ENCODE results near the gene PPP1R8.
"Not testable (repeated sequence)": the region's sequence is repeated elsewhere in the genome, so short reads cannot be mapped to it uniquely, and the experiment has no call there.

The PPP1R8 gene
- total RNA-seq: 22.2 to 37.6 (median 30.4) reads per million in 4 donors

- peak; percentile 71 to 93 (median 81) for DNase-seq
Observed at GRCh38 chr1:27830621-27831440, at the start of gene PPP1R8. TSS of gene PPP1R8 (plus strand) at chr1:27830782. CDS start at chr1:27830836, 54 bp downstream.

- no peak for DNase-seq
Observed at GRCh38 chr1:27782950-27783349, 47.6 kb upstream of the PPP1R8 start.

- no peak for DNase-seq
Observed at GRCh38 chr1:27784700-27785099, 45.9 kb upstream of the PPP1R8 start.

- DNase-seq: no peak
Observed at GRCh38 chr1:27785781-27786455, 44.7 kb upstream of the PPP1R8 start.

DNA sequence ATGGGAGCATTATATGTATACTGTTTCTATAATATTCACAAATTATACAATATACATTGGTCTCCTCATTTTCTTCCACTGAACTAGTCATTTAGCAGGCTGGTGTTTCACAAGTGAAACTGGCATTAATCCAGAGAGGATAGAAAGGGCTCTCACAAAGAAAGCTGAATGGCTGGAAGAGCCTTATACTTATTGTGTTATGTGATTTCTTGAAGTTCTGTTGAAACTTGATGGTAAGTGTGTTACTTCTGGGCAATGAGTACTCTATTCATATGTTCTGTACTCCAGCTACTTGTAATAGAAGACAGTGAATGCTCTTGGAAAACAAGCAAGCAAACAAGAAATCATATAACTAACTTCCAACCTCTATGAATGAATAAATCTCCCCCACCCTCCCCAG, 42.7 kb upstream of the PPP1R8 start:
- DNase-seq: no peak

- no peak for DNase-seq
Observed at GRCh38 chr1:27789540-27790041, 41.0 kb upstream of the PPP1R8 start.

- DNase-seq: not testable (repeated sequence)
Observed at GRCh38 chr1:27790270-27790669, 40.3 kb upstream of the PPP1R8 start.

- DNase-seq: peak in 1 of 5 donors; percentile 14
Observed at GRCh38 chr1:27795601-27796000, 35.0 kb upstream of the PPP1R8 start.

DNA sequence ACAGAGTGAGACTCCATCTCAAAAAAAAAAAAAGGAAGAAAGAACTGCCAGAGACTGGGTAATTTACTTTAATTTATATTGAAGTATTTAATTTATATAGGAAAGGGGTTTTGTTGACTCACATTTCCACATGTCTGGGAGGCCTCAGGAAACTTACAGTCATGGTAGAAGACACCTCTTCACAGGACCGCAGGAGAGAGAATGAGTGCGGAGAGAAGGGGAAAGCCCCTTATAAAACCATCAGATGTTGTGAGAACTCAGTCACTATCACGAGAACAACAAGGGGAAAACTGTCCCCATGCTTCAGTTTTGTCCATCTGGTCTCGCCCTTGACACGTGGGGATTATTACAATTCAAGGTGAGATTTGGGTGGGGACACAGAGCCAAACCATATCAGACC, 25.8 kb upstream of the PPP1R8 start:
- no peak for DNase-seq

GRCh38 chr1:27806758-27807157, 23.8 kb upstream of the PPP1R8 start:
- no peak for DNase-seq

DNA sequence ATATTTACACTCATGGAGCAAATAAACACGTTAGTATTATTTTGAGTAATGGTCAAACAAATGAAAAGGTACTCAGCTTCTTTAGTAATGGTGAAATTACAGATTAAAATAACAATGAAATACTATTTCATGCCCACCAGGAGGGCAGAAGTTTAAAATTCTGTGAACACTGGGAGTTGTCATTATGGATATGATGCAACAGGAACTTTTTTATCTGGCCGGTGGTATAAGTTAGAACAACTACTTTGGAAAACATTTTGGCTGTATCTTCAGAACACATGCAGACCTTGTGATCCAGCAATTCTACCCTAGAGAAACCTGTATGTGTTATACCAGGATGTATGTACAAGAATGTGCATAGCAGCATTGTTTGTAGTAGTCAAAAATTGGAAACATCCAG, 23.2 kb upstream of the PPP1R8 start:
- DNase-seq: no peak

DNA sequence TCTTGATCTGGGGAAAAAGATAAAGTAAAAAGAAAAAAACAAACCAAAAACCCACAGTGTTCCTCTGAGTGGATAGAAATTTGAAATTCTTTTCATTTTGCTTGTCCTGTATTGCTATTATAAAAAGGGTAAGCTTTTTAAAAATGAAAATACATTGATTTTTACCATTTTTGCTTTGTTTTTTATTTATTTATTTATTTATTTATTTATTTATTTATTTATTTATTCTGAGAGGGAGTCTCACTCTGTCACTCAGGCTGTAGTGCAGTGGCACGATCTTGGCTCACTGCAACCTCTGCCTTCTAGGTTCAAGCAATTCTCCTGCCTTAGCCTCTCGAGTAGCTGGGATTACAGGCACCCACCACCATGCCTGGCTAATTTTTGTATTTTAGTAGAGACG, 22.5 kb upstream of the PPP1R8 start:
- not testable (repeated sequence) for DNase-seq

DNA sequence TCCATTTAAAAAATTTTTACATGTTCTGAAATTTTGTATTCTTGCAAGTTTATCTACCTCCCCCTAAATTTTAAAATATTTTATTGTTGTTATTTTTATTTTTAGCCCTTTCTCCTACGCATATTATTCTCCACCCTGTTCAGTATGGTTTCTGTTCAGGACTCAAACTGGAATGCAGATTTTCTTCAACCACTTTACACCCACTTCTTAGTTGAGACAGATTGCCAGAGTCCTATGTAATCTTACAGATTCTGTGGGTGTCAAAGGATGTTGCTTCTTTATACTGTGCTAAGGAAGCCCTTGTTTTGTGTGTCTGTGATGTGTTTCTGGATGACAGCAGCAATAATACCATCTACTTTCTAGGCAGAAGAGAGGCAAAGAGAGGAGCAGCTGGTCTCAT, 20.7 kb upstream of the PPP1R8 start:
- DNase-seq: no peak

DNA sequence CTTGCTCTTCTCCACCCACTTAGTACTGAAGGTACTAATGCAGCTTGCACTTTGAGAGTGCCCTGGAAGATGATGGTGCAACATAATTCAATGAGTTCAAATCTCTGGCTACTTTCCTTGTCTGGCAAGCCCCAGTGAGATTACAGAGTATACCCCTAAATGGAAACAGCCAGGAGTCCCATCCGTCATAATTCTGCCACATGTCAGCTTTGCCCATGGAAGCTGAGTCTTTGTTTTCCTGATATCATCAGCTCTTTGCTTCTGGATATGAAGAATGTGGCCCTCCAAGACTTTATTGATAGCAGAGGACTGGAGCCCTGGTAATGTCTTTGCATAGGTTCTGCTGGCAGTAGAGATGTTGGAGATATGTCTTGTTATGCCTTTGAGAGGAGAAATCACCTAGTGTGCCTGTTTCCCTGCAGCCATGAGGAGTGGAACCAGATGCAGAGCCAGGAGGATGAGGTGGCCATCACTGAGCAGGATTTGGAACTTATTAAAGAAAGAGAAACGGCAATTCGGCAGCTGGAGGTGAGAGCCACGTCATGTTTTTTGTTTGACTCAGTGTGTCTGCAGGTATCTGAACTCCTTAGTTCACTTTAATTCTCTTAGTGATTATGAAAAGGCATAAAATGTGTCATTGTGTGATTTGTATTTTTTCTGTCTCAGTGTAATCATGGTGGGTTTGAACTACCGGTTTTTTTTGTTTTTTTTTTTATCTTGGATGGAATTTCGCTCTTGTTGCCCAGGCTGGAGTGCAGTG, 18.7 kb upstream of the PPP1R8 start:
- DNase-seq: no peak

DNA sequence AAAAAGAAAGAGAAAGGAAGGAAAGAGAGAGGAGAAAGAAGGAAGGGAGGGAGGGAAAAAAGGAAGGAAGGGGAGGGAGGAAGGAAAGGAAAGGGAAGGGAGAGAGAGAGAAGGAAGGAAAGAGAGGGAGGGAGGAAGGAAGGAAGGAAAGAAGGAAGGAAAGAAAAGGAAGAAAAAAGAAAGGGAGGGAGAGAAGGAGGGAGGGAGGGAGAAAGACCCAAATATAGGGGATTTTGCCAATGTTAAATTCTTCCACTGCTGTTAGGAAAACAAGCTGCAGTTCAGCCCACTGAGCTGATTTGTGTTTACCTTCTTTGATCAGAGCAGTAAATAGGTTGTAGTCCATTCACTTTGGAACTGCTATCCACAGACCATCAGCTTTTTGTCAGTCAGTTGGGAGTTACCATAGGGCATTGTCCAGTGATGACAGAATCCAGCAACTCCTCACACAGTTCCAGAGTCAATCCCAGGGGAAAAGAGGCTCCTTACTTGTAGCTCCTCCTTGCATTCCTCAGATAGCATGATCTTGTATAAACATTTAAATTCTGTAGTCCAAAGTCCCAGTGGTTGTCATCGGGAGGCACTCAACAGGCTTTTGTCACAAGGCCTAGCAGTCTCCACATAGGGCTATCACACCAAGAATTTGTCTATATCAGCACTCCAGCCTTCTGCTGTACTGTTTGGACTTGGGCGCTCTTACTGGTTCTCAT, 13.5 kb upstream of the PPP1R8 start:
- DNase-seq: no peak

DNA sequence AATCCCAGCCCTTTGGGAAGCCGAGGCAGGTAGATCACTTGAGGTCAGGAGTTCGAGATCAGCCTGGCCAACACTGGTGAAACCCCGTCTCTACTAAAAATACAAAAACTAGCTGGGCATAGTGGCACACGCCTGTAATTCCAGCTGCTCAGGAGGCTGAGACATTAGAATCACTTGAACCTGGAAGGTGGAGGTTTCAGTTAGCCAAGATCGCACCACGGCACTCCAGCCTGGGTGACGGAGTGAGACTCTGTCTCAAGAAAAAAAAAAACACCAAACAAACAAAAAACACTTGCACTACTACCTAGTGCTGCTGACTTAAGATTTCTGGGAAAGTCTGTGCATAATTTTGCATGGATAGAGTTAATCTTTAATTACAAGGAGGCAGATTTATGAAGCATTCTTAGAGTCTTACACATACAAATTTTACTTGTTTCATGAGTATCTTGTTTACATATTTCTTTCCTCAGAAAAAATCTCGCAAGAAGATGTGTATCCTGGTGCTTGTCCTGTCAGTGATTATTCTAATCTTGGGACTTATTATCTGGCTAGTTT, 8.7 kb upstream of the PPP1R8 start:
- no peak for DNase-seq

DNA sequence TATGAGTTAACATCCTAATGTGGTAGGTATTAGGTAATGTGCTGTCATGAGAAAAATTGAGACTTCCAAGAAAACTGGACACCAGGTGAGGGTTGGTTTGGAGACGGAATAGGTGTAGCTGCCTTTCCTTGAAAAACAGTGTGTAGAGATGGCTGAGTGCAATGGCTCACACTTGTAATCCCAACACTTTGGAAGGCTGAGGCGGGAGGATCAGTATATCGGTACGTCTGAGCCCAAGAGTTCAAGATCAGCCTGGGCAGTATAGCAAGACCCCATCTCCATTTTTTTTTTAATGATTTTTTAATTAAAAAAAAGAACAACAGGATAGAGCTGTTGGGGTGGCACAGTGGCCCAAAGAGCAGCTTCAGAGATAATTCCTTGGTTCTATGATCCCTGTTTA, 6.8 kb upstream of the PPP1R8 start:
- no peak for DNase-seq

GRCh38 chr1:27824411-27824810, 6.2 kb upstream of the PPP1R8 start:
- DNase-seq: no peak

GRCh38 chr1:27829339-27829960, 1.1 kb upstream of the PPP1R8 start:
- DNase-seq: not testable (repeated sequence)

DNA sequence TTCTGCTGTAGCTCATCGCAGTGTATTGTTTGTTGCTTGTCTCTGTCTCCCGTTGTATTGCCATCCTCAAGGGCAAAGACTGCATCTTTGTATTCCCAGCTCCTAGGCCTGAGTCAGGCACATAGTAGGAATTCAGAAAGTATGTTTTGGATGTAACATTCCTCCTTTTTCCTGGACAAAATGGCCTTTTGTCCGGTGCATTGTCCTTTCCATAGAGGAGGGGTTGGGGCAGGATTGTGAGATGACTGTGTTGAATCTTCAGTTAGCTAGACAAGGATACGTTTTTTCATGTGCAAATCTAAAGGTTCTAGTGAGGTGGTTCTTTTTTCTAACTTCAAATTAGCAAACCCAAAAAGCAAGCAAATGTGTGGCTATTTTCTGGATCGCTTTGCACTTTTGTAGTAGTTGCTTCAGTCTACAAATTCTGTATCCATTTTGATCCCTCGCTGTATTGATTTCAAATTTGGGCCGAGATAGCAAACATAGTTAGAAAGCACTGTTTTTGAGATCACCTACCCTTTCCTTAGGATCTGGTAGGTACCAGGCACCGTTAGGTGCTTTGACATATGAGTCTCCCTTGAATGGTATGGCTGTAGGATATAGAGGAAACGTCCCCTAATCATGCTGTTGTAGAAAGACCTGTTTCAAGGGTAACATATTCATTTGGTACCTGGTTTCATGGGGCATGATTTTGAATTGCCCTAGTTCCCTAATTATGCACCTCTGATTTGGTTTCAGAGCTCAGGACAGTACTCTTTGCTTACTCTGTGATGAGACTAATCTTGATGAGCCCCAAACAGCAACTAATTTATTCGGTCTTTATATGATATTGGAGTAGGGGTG, 1.2 kb downstream of the PPP1R8 start:
- no peak for DNase-seq

GRCh38 chr1:27832762-27833161, 2.2 kb downstream of the PPP1R8 start:
- no peak for DNase-seq

All from T-helper 1 cell (primary cell).